ENCODE measurements around the gene PLEKHM3. TPM values are rescaled to one million over a fixed set of nuclear protein-coding genes. Genes with fewer than 3 reads are reported as not detected.

The PLEKHM3 gene
- total and polyA plus RNA-seq, 2 donors (not counting 3 experiments of a cell fraction or from before 2014, with no cell fraction given) = 3.1 to 9.1 TPM

- H3K4me1 ChIP-seq (ENCODE audit: control insufficient read depth, extremely low read depth, insufficient read depth, low read length) = no peaks in the 10 kb centered on the region
- H3K9ac ChIP-seq (replicated peaks; ENCODE audit: extremely low read depth, insufficient read depth, low read length) = no peak overlapping the region
- dilution Hi-C loops (cut with MboI; ENCODE audit: extremely low pct_ligation_motif_present, low sequenced_read_pairs) = no loop called here
- ChIA-PET CTCF (interaction anchor here (1.2 kb wide), 1 partner anchor 11 kb away, joined by 4 read pairs; no protein-coding TSS in a partner anchor), POLR2A (no interaction called here)
- peaks cover 6 to 7% of the 10 kb centered on the region in 2 experiments for H3K27me3 ChIP-seq (ENCODE audit: control insufficient read depth in 2 of 2, insufficient read depth in 2 of 2, low read length in 2 of 2)
- BruUV-seq (replicated peaks) = no TSS peak
- no peak overlapping the region for H3K27ac ChIP-seq (ENCODE audit: insufficient read depth, low read depth, low read length)
- H3K79me2 ChIP-seq (ENCODE audit: control insufficient read depth, insufficient read depth, low read length) = no peaks in the 10 kb centered on the region
- H3K36me3 ChIP-seq (ENCODE audit: control insufficient read depth in 2 of 2, extremely low read depth in 1 of 2, insufficient read depth in 2 of 2, low read length in 2 of 2) = no peaks in the 10 kb centered on the region
- no peak for DNase-seq (ENCODE audit: low read depth, low spot score)
- no peak for FAIRE-seq
- intact Hi-C loops (cut with micrococcal nuclease) = loop anchor here (10.0 kb wide), 1 partner anchor 562 kb away; no protein-coding TSS in a partner anchor
- no peak overlapping the region for H3K4me2 ChIP-seq (ENCODE audit: insufficient read depth, low read length)
- no peaks in the 10 kb centered on the region for H4K20me1 ChIP-seq (replicated peaks; ENCODE audit: control insufficient read depth, extremely low read depth, insufficient read depth, low read length)
- TF ChIP-seq POLR2A (IDR thresholded peaks at IDR 0.05; ENCODE audit: low read depth, low read length) = no peak
- TF ChIP-seq GATA2 (IDR thresholded peaks at IDR 0.05; ENCODE audit: insufficient read depth, insufficient read length, low read depth, low read length) = no peak
- no peak for TF ChIP-seq JUN (IDR thresholded peaks at IDR 0.05; ENCODE audit: borderline replicate concordance, insufficient read depth, insufficient read length, low read depth)
- TF ChIP-seq MYC (IDR thresholded peaks at IDR 0.05; ENCODE audit: low read depth, low read length) = no peak
- no peaks in the 10 kb centered on the region for H3K9me3 ChIP-seq (replicated peaks; ENCODE audit: control insufficient read depth, insufficient read depth, low read length)
- H3K4me3 ChIP-seq (replicated peaks in 1 of 3; ENCODE audit: insufficient read depth in 1 of 3, low read depth in 1 of 3, low read length in 3 of 3) = no peak overlapping the region
- H2AFZ ChIP-seq (ENCODE audit: low read depth, low read length) = no peak overlapping the region
- no peaks in the 10 kb centered on the region for H3K9me1 ChIP-seq (replicated peaks; ENCODE audit: control insufficient read depth, extremely low read depth, insufficient read depth, low read length)
Observed at GRCh38 chr2:208036357-208036756, 11.0 kb upstream of the PLEKHM3 start.

GRCh38 chr2:208034503-208035140, 9.3 kb upstream of the PLEKHM3 start:
- Histone ChIP-seq H3K9me1 (replicated peaks; ENCODE audit: control insufficient read depth, extremely low read depth, insufficient read depth, low read length) (no peaks in the 10 kb centered on the region), H3K79me2 (ENCODE audit: control insufficient read depth, insufficient read depth, low read length) (no peaks in the 10 kb centered on the region), H3K4me2 (ENCODE audit: insufficient read depth, low read length) (no peak overlapping the region), H3K9ac (replicated peaks; ENCODE audit: extremely low read depth, insufficient read depth, low read length) (no peak overlapping the region), H3K27ac (ENCODE audit: insufficient read depth, low read depth, low read length) (no peak overlapping the region), H3K9me3 (replicated peaks; ENCODE audit: control insufficient read depth, insufficient read depth, low read length) (no peaks in the 10 kb centered on the region), H3K36me3 (ENCODE audit: control insufficient read depth in 2 of 2, extremely low read depth in 1 of 2, insufficient read depth in 2 of 2, low read length in 2 of 2) (no peaks in the 10 kb centered on the region), H4K20me1 (replicated peaks; ENCODE audit: control insufficient read depth, extremely low read depth, insufficient read depth, low read length) (no peaks in the 10 kb centered on the region), H3K4me1 (ENCODE audit: control insufficient read depth, extremely low read depth, insufficient read depth, low read length) (no peaks in the 10 kb centered on the region), H2AFZ (ENCODE audit: low read depth, low read length) (no peak overlapping the region), H3K4me3 (replicated peaks in 1 of 3; ENCODE audit: insufficient read depth in 1 of 3, low read depth in 1 of 3, low read length in 3 of 3) (no peak overlapping the region), H3K27me3 (ENCODE audit: control insufficient read depth in 2 of 2, insufficient read depth in 2 of 2, low read length in 2 of 2) (peaks cover 9 to 13% of the 10 kb centered on the region in 2 experiments)
- POLR2A ChIA-PET = no interaction called here
- FAIRE-seq (no peak), DNase-seq (ENCODE audit: low read depth, low spot score) (no peak)
- TF ChIP-seq JUN (IDR thresholded peaks at IDR 0.05; ENCODE audit: borderline replicate concordance, insufficient read depth, insufficient read length, low read depth) (no peak), FOS (IDR thresholded peaks at IDR 0.05; ENCODE audit: borderline replicate concordance, insufficient read depth, low read length) (no peak), EZH2 (IDR thresholded peaks at IDR 0.05; ENCODE audit: borderline replicate concordance, low read depth, low read length, severe bottlenecking) (no peak)
- no TSS peak for BruUV-seq (replicated peaks)
- intact Hi-C loops (cut with micrococcal nuclease) = loop anchor here (1.0 to 10.0 kb wide), 3 partner anchors 265 to 560 kb away; partner anchors contain the start of gene FZD5
- dilution Hi-C loops (cut with MboI; ENCODE audit: extremely low pct_ligation_motif_present, low sequenced_read_pairs) = no loop called here
- CTCF ChIA-PET = interaction anchor here (0.8 to 2.2 kb wide), 9 partner anchors 10 to 408 kb away, joined by 3 to 26 read pairs (median 5); partner anchors contain the start of genes FZD5 and PLEKHM3
